HCT116 (cell line): ENCODE results near the gene MICALL2. TPM values are rescaled to one million over a fixed set of nuclear protein-coding genes. Genes with fewer than 3 reads are reported as not detected.

Source experiments
- ATAC-seq: fragments of 200-7000 bp; cut with Tn5 transposase; 2 replicates; pipeline ENCODE4 v1.9.1; 2020; ENCODE audit warnings: mild to moderate bottlenecking, moderate library complexity
- BruUV-seq: library from RNA; stranded (reverse); fragments of 400-500 nt; replicated peaks from 2 replicates; lab custom pipeline; 2021; lab: Mats Ljungman, UMichigan
- CTCF ChIA-PET: fragments of 300-600 bp; sonication (Branson Sonifier 250); formaldehyde crosslinking; loops from one replicate; lab custom pipeline; 2021; ENCODE audit warnings: antibody characterized with exemption; lab: Charles Lee
- POLR2A ChIA-PET: fragments of 300-600, 350-600 bp; sonication (Branson Sonifier 250); formaldehyde crosslinking; loops from one replicate; lab custom pipeline; 2021; ENCODE audit warnings: antibody characterized with exemption; lab: Charles Lee
- RAD21 ChIA-PET, 2 experiments: fragments of 300-600 bp; sonication (Branson Sonifier 250); formaldehyde crosslinking; loops; one replicate each; lab custom pipeline; 2023; ENCODE audit warnings: low total read pairs in 2 of 2; ENCODE audit not compliant: uncharacterized antibody in 2 of 2, unreplicated experiment in 2 of 2, low non-redundant PET in 1 of 2; lab: Charles Lee
- DNase-seq: peaks from one replicate; pipeline ENCODE4 v3.0.0-alpha.2; 2010; ENCODE audit warnings: low read depth, low spot score
- H2AFZ ChIP-seq: fragments of 200-600 bp; shearing (Covaris generic), sonication (generic); 2 replicates; pipeline ENCODE4 v1.6.1; 2017; ENCODE audit warnings: low read depth, mixed run types, mixed read lengths, antibody characterized with exemption, low read length; ENCODE audit not compliant: poor library complexity, severe bottlenecking
- H3K27ac ChIP-seq: 2 replicates; pipeline ENCODE4 v1.5.1; 2012; ENCODE audit warnings: low read depth, low read length
- H3K27me3 ChIP-seq: fragments of 200-600 bp; sonication (generic); 2 replicates; pipeline ENCODE4 v1.6.1; 2016; ENCODE audit warnings: mixed run types, low read length, mixed read lengths; ENCODE audit not compliant: insufficient read depth
- H3K36me3 ChIP-seq, 2 experiments: fragments of 200-500 bp in 1 of 2; fragments of 200-600 bp in 1 of 2; sonication (Bioruptor generic) in 1 of 2; sonication (generic) in 1 of 2; 2 replicates each; pipeline versions ENCODE4 v1.5.1 to v1.6.1; 2014 to 2016; ENCODE audit warnings: low read length in 2 of 2, inconsistent platforms in 1 of 2, mixed read lengths in 1 of 2, mixed run types in 1 of 2; ENCODE audit not compliant: insufficient read depth in 2 of 2, control insufficient read depth in 1 of 2
- H3K4me1 ChIP-seq, 2 experiments: fragments of 200-600 bp in 1 of 2; sonication (generic) in 1 of 2; 2 replicates each; pipeline versions ENCODE4 v1.5.1 to v1.6.1; 2012 to 2017; ENCODE audit warnings: low read length in 2 of 2, inconsistent platforms in 1 of 2, mild to moderate bottlenecking in 1 of 2, mixed read lengths in 1 of 2, mixed run types in 1 of 2, moderate library complexity in 1 of 2; ENCODE audit not compliant: insufficient read depth in 2 of 2, control insufficient read depth in 1 of 2
- H3K4me2 ChIP-seq: fragments of 200-600 bp; sonication (generic); 2 replicates; pipeline ENCODE4 v1.6.1; 2017; ENCODE audit warnings: mixed run types, low read length, mixed read lengths
- H3K4me3 ChIP-seq, 2 experiments: fragments of 200-600 bp in 1 of 2; sonication (generic) in 1 of 2; replicated peaks in 1 of 2; 2 replicates each; pipeline ENCODE4 v1.5.1; 2011 to 2016; ENCODE audit warnings: low read length in 2 of 2, control low read depth in 1 of 2, low read depth in 1 of 2, mild to moderate bottlenecking in 1 of 2, mixed read lengths in 1 of 2, mixed run types in 1 of 2
- H3K79me2 ChIP-seq: fragments of 200-600 bp; sonication (generic); 2 replicates; pipeline ENCODE4 v1.6.1; 2017; ENCODE audit warnings: mild to moderate bottlenecking, mixed run types, low read length, moderate library complexity, mixed read lengths; ENCODE audit not compliant: insufficient read depth
- H3K9ac ChIP-seq: fragments of 200-600 bp; sonication (generic); 2 replicates; pipeline ENCODE4 v1.6.1; 2016; ENCODE audit warnings: low read length, mixed read lengths
- H3K9me2 ChIP-seq: fragments of 200-600 bp; sonication (generic), shearing (Covaris generic); 2 replicates; pipeline ENCODE4 v1.6.1; 2017; ENCODE audit warnings: mixed run types, mild to moderate bottlenecking, moderate library complexity; ENCODE audit not compliant: insufficient read depth
- H3K9me3 ChIP-seq, 2 experiments: fragments of 200-500 bp in 1 of 2; fragments of 200-600 bp in 1 of 2; sonication (Bioruptor generic) in 1 of 2; sonication (generic) in 1 of 2; 2 replicates each; pipeline ENCODE4 v1.6.1; 2014 to 2017; ENCODE audit warnings: low read length in 2 of 2, mixed read lengths in 2 of 2, inconsistent platforms in 1 of 2, low read depth in 1 of 2, mild to moderate bottlenecking in 1 of 2, mixed run types in 1 of 2, moderate library complexity in 1 of 2; ENCODE audit not compliant: control insufficient read depth in 1 of 2, insufficient read depth in 1 of 2
- H4K20me1 ChIP-seq: fragments of 200-600 bp; sonication (generic), shearing (Covaris generic); 2 replicates; pipeline ENCODE4 v1.6.1; 2017; ENCODE audit warnings: mixed run types, mild to moderate bottlenecking, moderate library complexity; ENCODE audit not compliant: insufficient read depth
- CBX3 ChIP-seq: IDR thresholded peaks from 2 replicates; pipeline ENCODE4 v1.6.1; 2012; ENCODE audit warnings: low read depth
- CTCF ChIP-seq, 3 experiments: fragments of 200-600 bp in 1 of 3; sonication (generic) in 1 of 3; IDR thresholded peaks in 2 of 3; conservative IDR thresholded peaks in 1 of 3; 2 replicates each; pipeline ENCODE4 v1.5.1; 2012 to 2017; ENCODE audit warnings: low read depth in 2 of 3, low read length in 2 of 3, antibody characterized with exemption in 1 of 3, borderline replicate concordance in 1 of 3, control low read depth in 1 of 3, mild to moderate bottlenecking in 1 of 3, mixed read lengths in 1 of 3, mixed run types in 1 of 3, moderate library complexity in 1 of 3; ENCODE audit not compliant: insufficient read depth in 1 of 3
- EZH2 ChIP-seq: fragments of 200-600 bp; sonication (generic); IDR thresholded peaks from 2 replicates; pipeline ENCODE4 v1.6.1; 2017; ENCODE audit warnings: antibody characterized with exemption, mixed run types
- JUND ChIP-seq: IDR thresholded peaks from 2 replicates; pipeline ENCODE4 v1.6.1; 2012
- POLR2A ChIP-seq: IDR thresholded peaks from 2 replicates; pipeline ENCODE4 v1.7.0; 2011; ENCODE audit warnings: borderline replicate concordance; ENCODE audit not compliant: insufficient read depth, insufficient read length; ENCODE audit errors: extremely low read depth
- POLR2AphosphoS5 ChIP-seq: IDR thresholded peaks from 2 replicates; pipeline ENCODE4 v1.6.1; 2011; ENCODE audit warnings: mild to moderate bottlenecking, low read depth, low read length, moderate library complexity
- RAD21 ChIP-seq: IDR thresholded peaks from 2 replicates; pipeline ENCODE4 v1.6.1; 2012; ENCODE audit warnings: low read depth, mild to moderate bottlenecking
- REST ChIP-seq: IDR thresholded peaks from 2 replicates; pipeline ENCODE4 v1.6.1; 2012; ENCODE audit warnings: low read depth
- SIN3A ChIP-seq: IDR thresholded peaks from 2 replicates; pipeline ENCODE4 v1.6.1; 2012; ENCODE audit warnings: low read depth
- SP1 ChIP-seq: IDR thresholded peaks from 2 replicates; pipeline ENCODE4 v1.6.1; 2012; ENCODE audit warnings: low read depth
- SRF ChIP-seq: IDR thresholded peaks from 2 replicates; pipeline ENCODE4 v1.6.1; 2012; ENCODE audit warnings: low read depth
- TCF7L2 ChIP-seq: IDR thresholded peaks from 2 replicates; pipeline ENCODE4 v1.7.0; 2011; ENCODE audit warnings: borderline replicate concordance, inconsistent platforms; ENCODE audit not compliant: insufficient read depth, insufficient read length; ENCODE audit errors: extremely low read depth
- ZBTB33 ChIP-seq: IDR thresholded peaks from 2 replicates; pipeline ENCODE4 v1.6.1; 2011; ENCODE audit warnings: mild to moderate bottlenecking, low read length, moderate library complexity; ENCODE audit not compliant: insufficient replicate concordance; ENCODE audit errors: extremely low read depth
- ZNF274 ChIP-seq: fragments of 200-500 bp; sonication (Bioruptor generic); IDR thresholded peaks from 2 replicates; pipeline ENCODE4 v1.6.1; 2014; ENCODE audit warnings: mild to moderate bottlenecking, low read depth, low read length, inconsistent platforms
- intact Hi-C: fragments of 100-400 bp; cut with micrococcal nuclease; formaldehyde crosslinking; loops from 2 replicates; pipeline ENCODE4 v1.10.0; 2022
- total RNA-seq: library from RNA; stranded (reverse); gene quantifications from one replicate; pipeline ENCODE4 v1.2.1, GENCODE V29; 2021; ENCODE audit not compliant: unreplicated experiment

Gene MICALL2
- total RNA-seq, 1 experiment from 2014 or later, result 60.7 TPM

- Histone ChIP-seq H3K27ac (no peak overlapping the region), H4K20me1 (no peaks in the 10 kb centered on the region), H3K4me2 (no peak overlapping the region), H3K4me1 (no peaks in the 10 kb centered on the region), H3K9me2 (no peaks in the 10 kb centered on the region), H3K9ac (no peak overlapping the region), H3K36me3 (peaks cover 26 to 43% of the 10 kb centered on the region in 2 experiments; a peak in 3 of 4 replicates), H3K27me3 (no peaks in the 10 kb centered on the region), H3K79me2 (no peaks in the 10 kb centered on the region; the same call in 1 of the 2 replicates), H2AFZ (no peak overlapping the region), H3K9me3 (no peaks in the 10 kb centered on the region), H3K4me3 (no peak overlapping the region)
- no peak for DNase-seq
- ChIA-PET RAD21 (no interaction called here), POLR2A (no interaction called here), CTCF (no interaction called here)
- no TSS peak for BruUV-seq
- no peak for TF ChIP-seq SIN3A
- no peak for TF ChIP-seq JUND
- no peak for TF ChIP-seq REST
- no peak for TF ChIP-seq RAD21
- TF ChIP-seq SP1, result no peak
- no peak for TF ChIP-seq CTCF (IDR thresholded peaks at IDR 0.05 in 2 of 3, conservative IDR thresholded peaks at IDR 0.05 in 1 of 3; ENCODE audit: borderline replicate concordance in 1 of 3, insufficient read depth in 1 of 3, low read depth in 2 of 3, low read length in 2 of 3)
- TF ChIP-seq POLR2A, result no peak
- no peak for TF ChIP-seq ZBTB33
- TF ChIP-seq SRF, result no peak
- TF ChIP-seq POLR2AphosphoS5, result no peak
- TF ChIP-seq TCF7L2, result no peak
- no peak for TF ChIP-seq CBX3
- no peak for TF ChIP-seq ZNF274
- no peak for TF ChIP-seq EZH2
- intact Hi-C loops, result no loop called here
- no peak for ATAC-seq
These were observed 28.2 kb upstream of the MICALL2 start for GRCh38 chr7:1487466-1487865.
